Embryonic facial prominence (tissue), 1 donor: Measurements from ENCODE around the gene ZSCAN5B.
"Not testable (repeated sequence)": the region's sequence is repeated elsewhere in the genome, so short reads cannot be mapped to it uniquely, and the experiment has no call there.

ENCODE experiments used
- DNase-seq: peaks from one replicate; pipeline ENCODE4 v3.0.0-alpha.2; 2016; ENCODE audit errors: extremely low spot score

The ZSCAN5B gene

GRCh38 chr19:56175861-56176307 is 21.7 kb downstream of the ZSCAN5B start, which contains the start of gene GALP:
GALP (plus strand) TSS chr19:56176008; CDS start chr19:56177109, 1,101 bp downstream.
- not testable (repeated sequence) for DNase-seq

DNA sequence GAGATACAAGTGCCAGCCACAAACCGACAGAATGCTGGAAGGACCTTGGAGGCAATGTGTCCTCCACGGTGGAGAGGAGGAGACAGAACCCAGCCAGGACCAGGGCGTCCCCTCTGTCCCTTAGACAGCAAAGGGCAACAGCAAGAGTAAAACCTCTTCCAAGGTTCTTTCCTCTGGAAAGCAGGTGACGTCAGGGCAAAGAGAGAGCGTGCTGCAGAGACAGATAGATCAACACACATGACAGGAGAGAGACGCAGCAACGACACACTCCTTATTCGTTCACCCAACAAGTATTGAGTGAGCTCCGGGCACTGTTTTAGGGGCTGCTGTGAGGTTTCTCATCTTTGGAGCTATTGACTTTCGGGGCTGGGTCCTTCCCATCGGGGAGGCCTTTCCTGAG is 23.0 kb downstream of the ZSCAN5B start:
- no peak for DNase-seq

DNA sequence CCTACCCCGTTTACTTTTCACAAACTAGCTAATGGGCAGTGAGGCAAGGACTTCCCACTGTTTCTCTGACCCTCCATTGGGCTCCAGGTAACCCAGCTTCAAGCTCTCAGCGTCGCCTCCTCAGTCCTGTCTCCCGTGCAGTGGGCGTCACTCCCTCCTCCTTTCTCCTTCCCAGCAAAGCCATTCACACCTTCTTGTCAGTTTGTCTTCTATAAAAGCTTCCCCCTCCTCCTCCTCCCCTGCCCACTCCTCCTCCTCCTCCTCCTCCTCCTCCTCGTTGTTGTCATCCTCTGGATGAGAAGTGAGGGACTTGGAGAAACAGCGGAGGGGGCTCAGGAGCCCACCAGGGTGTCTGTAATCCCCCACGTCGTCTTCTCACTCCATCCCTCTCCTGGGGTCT is 23.5 kb downstream of the ZSCAN5B start:
- no peak for DNase-seq

DNA sequence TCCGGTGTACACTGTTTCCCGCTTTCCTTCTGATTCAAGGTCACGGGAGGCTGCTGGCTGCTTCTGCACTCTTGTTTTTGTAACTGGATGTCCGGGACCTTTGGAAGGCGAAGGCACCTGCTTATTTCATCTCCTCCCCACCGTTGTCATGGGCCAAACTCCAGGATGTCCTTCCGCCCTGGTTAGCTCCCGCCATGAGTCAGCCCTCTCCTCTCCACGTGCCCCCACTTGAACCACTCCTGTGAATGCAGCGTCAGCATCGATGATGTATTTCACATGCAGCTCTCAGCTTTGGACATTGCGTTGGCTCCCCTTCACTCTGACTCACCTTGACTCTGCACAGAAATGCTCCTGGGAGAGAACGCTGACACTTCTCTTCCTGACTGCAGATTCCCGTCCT is 27.3 kb downstream of the ZSCAN5B start:
- no peak for DNase-seq

DNA sequence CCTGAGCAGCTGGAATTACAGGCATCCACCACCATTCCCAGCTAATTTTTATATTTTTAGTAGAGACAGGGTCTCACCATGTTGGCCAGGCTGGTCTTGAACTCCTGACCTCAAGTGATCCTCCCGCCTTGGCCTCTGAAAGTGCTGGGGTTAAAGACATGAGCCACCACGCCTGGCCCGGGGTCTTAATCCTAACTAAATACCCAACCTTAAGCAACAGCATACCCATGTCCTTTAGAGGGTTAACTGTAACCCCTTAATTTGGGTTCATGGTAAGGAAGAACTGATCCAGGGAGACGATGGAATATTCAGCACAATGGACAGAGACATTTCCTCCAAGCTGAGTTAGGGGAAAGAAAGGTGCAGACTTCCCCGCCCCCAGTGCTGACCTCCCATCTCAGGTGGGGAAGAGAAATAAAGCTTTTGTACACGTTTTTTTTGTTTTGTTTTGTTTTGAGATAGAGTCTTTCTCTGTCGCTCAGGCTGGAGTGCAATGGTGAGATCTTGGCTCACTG is 30.5 kb downstream of the ZSCAN5B start:
- no peak for DNase-seq

DNA sequence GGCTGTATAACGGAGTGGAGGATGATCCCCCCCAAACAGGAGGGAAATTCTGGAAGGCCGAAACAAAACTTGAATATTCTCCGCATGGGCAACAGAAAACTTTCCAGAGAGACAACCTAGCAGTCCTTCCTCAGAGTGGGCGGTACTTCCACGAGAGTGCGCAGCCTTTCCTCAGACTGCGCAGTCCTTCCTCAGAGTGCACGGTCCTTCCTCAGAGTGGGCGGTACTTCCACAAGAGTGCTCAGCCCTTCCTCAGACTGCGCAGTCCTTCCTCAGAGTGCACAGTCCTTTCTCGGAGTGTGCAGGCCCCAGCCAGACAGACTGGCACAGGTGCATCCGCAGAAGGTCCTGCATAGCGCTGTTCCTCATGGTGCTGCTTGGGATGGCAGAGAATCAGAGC is 34.5 kb downstream of the ZSCAN5B start:
- DNase-seq: no peak

- DNase-seq: no peak
Observed at GRCh38 chr19:56162258-56162657, 35.3 kb downstream of the ZSCAN5B start.

GRCh38 chr19:56161534-56161933 is 36.0 kb downstream of the ZSCAN5B start:
- DNase-seq: no peak

GRCh38 chr19:56159622-56160271 is 37.8 kb downstream of the ZSCAN5B start:
- DNase-seq: no peak

DNA sequence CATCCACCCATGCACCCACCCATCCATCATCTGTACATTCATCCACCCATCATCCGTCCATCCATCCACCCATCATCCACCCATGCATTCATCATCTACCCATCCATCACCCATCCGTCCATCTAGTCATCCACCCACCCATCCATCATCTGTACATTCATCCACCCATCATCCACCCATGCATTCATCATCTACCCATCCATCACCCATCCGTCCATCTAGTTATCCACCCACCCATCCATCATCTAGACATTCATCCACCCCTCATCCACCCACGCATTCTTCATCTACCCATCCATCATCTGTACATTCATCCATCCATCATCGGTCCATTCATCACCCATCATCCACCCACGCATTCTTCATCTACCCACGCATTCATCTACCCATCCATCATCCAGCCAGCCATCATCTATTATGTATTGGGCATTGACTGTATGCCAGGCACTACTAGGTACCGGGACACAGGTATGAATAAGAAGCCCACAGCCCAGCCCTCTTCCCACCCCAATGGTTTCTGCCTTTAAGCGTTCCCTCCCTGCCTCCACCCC is 38.5 kb downstream of the ZSCAN5B start:
- DNase-seq: no peak

GRCh38 chr19:56158170-56158757 is 39.3 kb downstream of the ZSCAN5B start:
- no peak for DNase-seq

DNA sequence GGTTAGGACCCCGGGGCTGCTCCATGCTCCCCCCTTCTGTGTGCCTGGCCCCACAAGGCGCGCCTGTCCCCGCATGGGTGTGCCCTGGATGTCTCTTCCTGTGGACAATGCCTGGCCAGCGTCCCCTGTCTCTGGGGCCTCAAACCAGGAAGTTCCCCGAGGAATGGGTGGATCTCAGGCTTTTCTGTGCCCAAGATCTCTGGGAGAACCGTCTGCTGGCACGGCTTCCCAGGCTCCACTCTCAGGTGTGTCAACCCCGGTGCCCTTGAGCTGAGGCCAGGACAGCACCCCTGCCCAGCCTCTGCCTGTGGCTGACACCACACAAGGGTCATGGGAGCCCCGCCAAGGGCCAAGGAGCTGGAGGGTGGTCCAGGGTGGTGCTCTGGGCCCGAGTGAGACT is 40.8 kb downstream of the ZSCAN5B start:
- no peak for DNase-seq

DNA sequence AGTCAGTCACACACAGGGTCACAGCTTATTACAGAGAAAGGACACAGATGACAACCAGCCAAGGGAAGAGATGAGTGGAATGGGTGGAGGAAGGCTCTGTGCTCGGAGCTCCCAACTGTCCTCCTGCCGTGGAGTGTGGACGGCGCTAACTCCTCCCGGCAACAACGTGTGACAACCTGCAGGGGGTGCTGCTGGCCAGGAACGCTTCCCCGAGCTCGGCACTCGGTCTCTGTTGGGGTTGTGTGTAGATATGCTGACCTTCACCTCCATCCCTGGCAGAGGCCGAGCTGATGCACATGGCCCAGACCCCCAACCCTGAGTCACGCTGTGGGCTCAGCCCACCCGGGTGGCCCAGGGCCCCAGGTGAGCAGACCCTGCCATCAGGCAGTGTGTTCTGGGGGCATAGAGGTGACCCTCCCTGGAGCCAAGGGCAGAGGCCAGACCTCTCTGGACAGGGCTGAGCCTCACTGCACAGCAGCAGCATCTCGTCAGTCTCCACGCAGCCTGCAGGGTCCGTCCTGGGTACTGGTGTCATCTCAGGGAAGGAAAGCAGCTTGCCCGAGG is 42.4 kb downstream of the ZSCAN5B start:
- DNase-seq: no peak

- DNase-seq: no peak
Observed at GRCh38 chr19:56153507-56153906, 44.1 kb downstream of the ZSCAN5B start.

GRCh38 chr19:56152644-56153043 is 44.9 kb downstream of the ZSCAN5B start:
- no peak for DNase-seq

DNA sequence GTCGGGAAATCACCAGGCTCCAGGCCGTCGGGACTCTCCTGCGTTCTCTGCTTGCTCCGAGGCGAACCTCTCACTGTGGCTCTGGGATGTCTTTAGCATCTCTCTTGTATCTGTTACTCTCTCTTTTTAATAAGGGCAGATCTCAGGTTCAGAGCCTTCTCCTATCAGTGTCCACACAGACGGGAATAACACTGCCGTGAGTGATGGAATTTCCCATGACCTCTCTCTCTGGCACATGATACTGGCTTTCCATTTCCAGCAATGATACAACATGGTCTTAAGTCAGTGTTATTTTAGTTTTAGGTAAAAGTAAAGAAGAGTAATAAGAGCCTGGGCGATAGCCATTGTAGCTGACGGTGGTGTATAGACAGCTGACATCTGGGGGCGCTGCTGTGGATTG is 47.2 kb downstream of the ZSCAN5B start:
- DNase-seq: no peak

- DNase-seq: no peak
Observed at GRCh38 chr19:56149656-56150038, 47.9 kb downstream of the ZSCAN5B start.

- not testable (repeated sequence) for DNase-seq
Observed at GRCh38 chr19:56148955-56149655, 48.5 kb downstream of the ZSCAN5B start.

DNA sequence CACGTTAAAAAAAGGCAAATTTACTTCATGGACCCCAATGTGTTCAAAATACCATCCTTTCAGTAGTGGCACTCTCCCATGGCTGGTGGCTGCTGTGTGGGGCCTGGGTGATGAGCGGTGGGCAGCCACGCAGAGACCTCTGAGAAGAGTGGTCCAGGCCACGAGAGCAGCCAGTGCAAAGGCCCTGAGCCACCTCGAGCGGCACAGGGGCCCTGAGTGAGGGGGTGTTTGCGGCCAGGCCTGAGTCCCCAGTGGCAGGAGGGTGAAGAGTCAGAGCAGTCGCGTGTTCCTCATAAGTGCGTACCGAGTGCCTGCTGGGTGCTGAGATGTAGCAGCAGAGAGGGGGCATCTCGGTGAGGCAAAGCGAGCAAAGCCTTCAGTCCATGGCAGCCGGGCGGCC is 49.5 kb downstream of the ZSCAN5B start:
- DNase-seq: no peak

DNA sequence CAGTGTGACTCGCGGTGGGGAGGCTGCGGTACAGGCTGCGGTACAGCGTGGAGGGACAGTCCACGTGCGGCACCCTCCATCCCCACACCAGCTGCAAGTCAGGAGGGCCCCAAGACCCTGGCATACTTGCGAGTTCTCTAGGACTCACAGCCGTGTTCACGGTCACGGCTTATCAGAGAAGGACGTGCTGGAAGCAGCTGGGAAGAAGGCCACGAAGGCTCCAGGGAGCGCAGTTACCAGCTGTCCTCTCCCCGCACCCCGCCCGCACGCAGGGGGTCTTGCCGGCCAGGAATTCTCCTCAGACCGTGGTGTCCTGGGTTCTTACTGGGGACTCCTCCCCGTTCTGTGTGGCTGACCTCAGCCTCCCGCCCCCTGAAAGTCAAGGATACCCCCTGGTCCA is 50.3 kb downstream of the ZSCAN5B start:
- no peak for DNase-seq

GRCh38 chr19:56146904-56147303 is 50.7 kb downstream of the ZSCAN5B start:
- no peak for DNase-seq

GRCh38 chr19:56145698-56146097 is 51.9 kb downstream of the ZSCAN5B start:
- no peak for DNase-seq
